MM.1S (cell line): ENCODE measurements around the gene PRDX2.

Experiments used
- DNase-seq: peaks from one replicate; pipeline ENCODE4 v3.0.0-alpha.2; 2015
- H2AFZ ChIP-seq: fragments of 300-600 bp; sonication (generic); 2 replicates; pipeline ENCODE4 v1.6.0; 2016; ENCODE audit warnings: antibody characterized with exemption, low read length
- H3F3A ChIP-seq: fragments of 300-600 bp; sonication (generic); 2 replicates; pipeline ENCODE4 v1.6.1; 2016; ENCODE audit warnings: mild to moderate bottlenecking, antibody characterized with exemption, low read length, moderate library complexity, mixed read lengths; ENCODE audit not compliant: insufficient read depth
- H3K27ac ChIP-seq: fragments of 300-600 bp; sonication (generic); 2 replicates; pipeline ENCODE4 v1.5.1; 2016; ENCODE audit warnings: mild to moderate bottlenecking, low read length
- H3K27me3 ChIP-seq: fragments of 300-600 bp; sonication (generic); replicated peaks from 2 replicates; pipeline ENCODE4 v1.6.0; 2016; ENCODE audit warnings: low read length; ENCODE audit not compliant: insufficient read depth
- H3K36me3 ChIP-seq: fragments of 300-600 bp; sonication (generic); replicated peaks from 2 replicates; pipeline ENCODE4 v1.6.1; 2016; ENCODE audit warnings: mild to moderate bottlenecking, low read length, mixed read lengths; ENCODE audit not compliant: insufficient read depth
- H3K4me1 ChIP-seq: fragments of 300-600 bp; sonication (generic); 2 replicates; pipeline ENCODE4 v1.6.1; 2016; ENCODE audit warnings: low read length, mixed read lengths
- H3K4me2 ChIP-seq: fragments of 300-600 bp; sonication (generic); 2 replicates; pipeline ENCODE4 v1.6.0; 2016; ENCODE audit warnings: low read depth, low read length
- H3K4me3 ChIP-seq: fragments of 300-600 bp; sonication (generic); 2 replicates; pipeline ENCODE4 v1.5.1; 2016; ENCODE audit warnings: low read length, mixed read lengths
- H3K79me2 ChIP-seq: fragments of 300-600 bp; sonication (generic); 2 replicates; pipeline ENCODE4 v1.6.1; 2016; ENCODE audit warnings: mixed run types, low read length, mixed read lengths
- H3K9ac ChIP-seq: fragments of 300-600 bp; sonication (generic); 2 replicates; pipeline ENCODE4 v1.6.1; 2016; ENCODE audit warnings: low read length, mixed read lengths
- H3K9me2 ChIP-seq: fragments of 300-600 bp; sonication (generic); replicated peaks from 2 replicates; pipeline ENCODE4 v1.6.1; 2016; ENCODE audit warnings: mild to moderate bottlenecking, low read length, mixed read lengths; ENCODE audit not compliant: insufficient read depth
- H3K9me3 ChIP-seq: fragments of 300-600 bp; sonication (generic); replicated peaks from 2 replicates; pipeline ENCODE4 v1.6.1; 2016; ENCODE audit warnings: mild to moderate bottlenecking, low read length, mixed read lengths; ENCODE audit not compliant: insufficient read depth
- H4K20me1 ChIP-seq: fragments of 300-600 bp; sonication (generic); 2 replicates; pipeline ENCODE4 v1.6.1; 2016; ENCODE audit warnings: mild to moderate bottlenecking, low read length, moderate library complexity, mixed read lengths; ENCODE audit not compliant: insufficient read depth
- CTCF ChIP-seq: fragments of 300-600 bp; sonication (generic); IDR thresholded peaks from 2 replicates; pipeline ENCODE4 v1.5.1; 2016; ENCODE audit warnings: antibody characterized with exemption, low read length, mixed read lengths
- EZH2 ChIP-seq: fragments of 300-600 bp; sonication (generic); optimal IDR thresholded peaks from 2 replicates; pipeline ENCODE3; 2017; ENCODE audit warnings: low read depth, mild to moderate bottlenecking, antibody characterized with exemption, low read length, mixed read lengths
- EZH2phosphoT487 ChIP-seq: fragments of 300-600 bp; sonication (generic); IDR thresholded peaks from 2 replicates; pipeline ENCODE4 v1.6.1; 2018; ENCODE audit warnings: antibody characterized with exemption, low read length

PRDX2 gene

GRCh38 chr19:12784394-12784870 lies 17.2 kb downstream of the PRDX2 start:
- Histone ChIP-seq H3F3A (peaks cover 27% of the 10 kb centered on the region), H3K9me3 (no peaks in the 10 kb centered on the region), H3K27me3 (no peaks in the 10 kb centered on the region), H3K4me3 (no peak overlapping the region), H3K9ac (no peak overlapping the region), H2AFZ (no peak overlapping the region), H3K36me3 (no peaks in the 10 kb centered on the region), H3K4me2 (no peak overlapping the region), H3K79me2 (no peaks in the 10 kb centered on the region), H4K20me1 (no peaks in the 10 kb centered on the region), H3K9me2 (no peaks in the 10 kb centered on the region), H3K4me1 (peaks cover 19% of the 10 kb centered on the region), H3K27ac (no peak overlapping the region)
- TF ChIP-seq EZH2phosphoT487, result no peak
- TF ChIP-seq CTCF, result no peak
- TF ChIP-seq EZH2, result no peak
- DNase-seq, result no peak

GRCh38 chr19:12783849-12784393 lies 17.7 kb downstream of the PRDX2 start:
- Histone ChIP-seq H3K36me3 (no peaks in the 10 kb centered on the region), H3K27ac (no peak overlapping the region), H3K9me2 (no peaks in the 10 kb centered on the region), H3K4me2 (no peak overlapping the region), H3F3A (peaks cover 22% of the 10 kb centered on the region), H3K9ac (no peak overlapping the region), H2AFZ (no peak overlapping the region), H4K20me1 (no peaks in the 10 kb centered on the region), H3K4me3 (no peak overlapping the region), H3K9me3 (no peaks in the 10 kb centered on the region), H3K79me2 (no peaks in the 10 kb centered on the region), H3K4me1 (peaks cover 15% of the 10 kb centered on the region), H3K27me3 (no peaks in the 10 kb centered on the region)
- TF ChIP-seq EZH2phosphoT487 (no peak), EZH2 (no peak), CTCF (no peak)
- DNase-seq, result no peak

GRCh38 chr19:12783291-12783848 lies 18.2 kb downstream of the PRDX2 start:
- Histone ChIP-seq H3K9me3 (no peaks in the 10 kb centered on the region), H3K4me1 (peaks cover 14% of the 10 kb centered on the region), H3K4me2 (no peak overlapping the region), H3K9ac (no peak overlapping the region), H3K9me2 (no peaks in the 10 kb centered on the region), H2AFZ (no peak overlapping the region), H3K36me3 (no peaks in the 10 kb centered on the region), H4K20me1 (no peaks in the 10 kb centered on the region), H3K27ac (no peak overlapping the region), H3K4me3 (no peak overlapping the region), H3K79me2 (no peaks in the 10 kb centered on the region), H3K27me3 (no peaks in the 10 kb centered on the region), H3F3A (peaks cover 16% of the 10 kb centered on the region)
- DNase-seq, result no peak
- TF ChIP-seq EZH2 (no peak), EZH2phosphoT487 (no peak), CTCF (no peak)
